Lower lobe of right lung (tissue), 2 donors: ENCODE data around the gene TRIP12. TPM values are rescaled to one million over a fixed set of nuclear protein-coding genes. Genes with fewer than 3 reads are reported as not detected.

Experiments used
- ATAC-seq, 2 donors: fragments of 200-7000 bp; cut with Tn5 transposase; one replicate each; pipeline ENCODE4 v1.9.1; 2020 to 2022; ENCODE audit warnings: mild to moderate bottlenecking in 2 of 2, moderate library complexity in 2 of 2
- DNase-seq: peaks from one replicate; pipeline ENCODE4 v3.0.0-alpha.2; 2020
- H3K27ac ChIP-seq: fragments of 200-600 bp; one replicate; pipeline ENCODE4 v1.8.0; 2022
- H3K27me3 ChIP-seq: fragments of 200-600 bp; one replicate; pipeline ENCODE4 v1.8.0; 2022; ENCODE audit warnings: low read depth
- H3K36me3 ChIP-seq: fragments of 200-600 bp; one replicate; pipeline ENCODE4 v1.8.0; 2022; ENCODE audit warnings: mild to moderate bottlenecking
- H3K4me1 ChIP-seq: fragments of 200-600 bp; one replicate; pipeline ENCODE4 v1.8.0; 2022
- H3K4me3 ChIP-seq: fragments of 200-600 bp; one replicate; pipeline ENCODE4 v1.8.0; 2022; ENCODE audit warnings: mild to moderate bottlenecking
- H3K9me3 ChIP-seq: fragments of 200-600 bp; one replicate; pipeline ENCODE4 v1.8.0; 2022
- intact Hi-C: fragments of 100-400 bp; cut with DNase I; formaldehyde crosslinking; loops from one replicate; pipeline ENCODE4 v1.11.0; 2022
- total RNA-seq: library from RNA; stranded (reverse); fragmentation: NEBNext Ultra II Directional; extraction: Animal tissue kit (Norgen Biotek cat#: 25700); gene quantifications from one replicate; pipeline ENCODE4 v1.2.1, GENCODE V29; 2021
- TF ChIP-seq, protein P1 (sequence below): fragments of 200-600 bp; IDR thresholded peaks from one replicate; pipeline ENCODE4 v1.8.0; 2022; ENCODE audit warnings: antibody characterized with exemption, mild to moderate bottlenecking
- donor health status: DM: no; HTN: yes; CAD: no; lungs with severe emphysema.

The TRIP12 gene
- total RNA-seq, 1 donor from 2014 or later, result 229 TPM

DNA sequence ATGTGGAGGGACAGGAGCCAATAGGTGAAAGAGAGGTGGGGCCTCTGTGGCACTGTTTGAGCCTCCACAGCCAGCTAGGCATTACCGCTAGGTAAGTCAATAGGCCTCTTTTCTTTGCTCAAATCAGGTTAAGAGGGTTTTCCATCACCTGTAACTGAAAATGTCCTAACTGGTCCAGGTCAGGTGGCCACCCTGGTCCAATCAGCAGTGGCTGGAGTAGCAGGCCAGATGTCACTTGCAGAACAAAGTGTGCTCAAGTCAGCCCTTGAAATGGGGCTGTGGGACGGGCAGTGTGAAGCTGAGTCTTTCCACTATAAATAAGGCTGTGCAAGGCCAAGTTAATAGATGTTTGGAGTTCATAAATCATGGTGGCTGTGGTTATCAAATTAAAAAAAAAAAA is 21.4 kb upstream of the TRIP12 start:
- no peaks in the 10 kb centered on the region for H3K27me3 ChIP-seq
- intact Hi-C loops, result no loop called here
- H3K27ac ChIP-seq, result no peak overlapping the region
- TF ChIP-seq, protein P1, sequence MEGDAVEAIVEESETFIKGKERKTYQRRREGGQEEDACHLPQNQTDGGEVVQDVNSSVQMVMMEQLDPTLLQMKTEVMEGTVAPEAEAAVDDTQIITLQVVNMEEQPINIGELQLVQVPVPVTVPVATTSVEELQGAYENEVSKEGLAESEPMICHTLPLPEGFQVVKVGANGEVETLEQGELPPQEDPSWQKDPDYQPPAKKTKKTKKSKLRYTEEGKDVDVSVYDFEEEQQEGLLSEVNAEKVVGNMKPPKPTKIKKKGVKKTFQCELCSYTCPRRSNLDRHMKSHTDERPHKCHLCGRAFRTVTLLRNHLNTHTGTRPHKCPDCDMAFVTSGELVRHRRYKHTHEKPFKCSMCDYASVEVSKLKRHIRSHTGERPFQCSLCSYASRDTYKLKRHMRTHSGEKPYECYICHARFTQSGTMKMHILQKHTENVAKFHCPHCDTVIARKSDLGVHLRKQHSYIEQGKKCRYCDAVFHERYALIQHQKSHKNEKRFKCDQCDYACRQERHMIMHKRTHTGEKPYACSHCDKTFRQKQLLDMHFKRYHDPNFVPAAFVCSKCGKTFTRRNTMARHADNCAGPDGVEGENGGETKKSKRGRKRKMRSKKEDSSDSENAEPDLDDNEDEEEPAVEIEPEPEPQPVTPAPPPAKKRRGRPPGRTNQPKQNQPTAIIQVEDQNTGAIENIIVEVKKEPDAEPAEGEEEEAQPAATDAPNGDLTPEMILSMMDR, result no peak
- H3K36me3 ChIP-seq, result no peaks in the 10 kb centered on the region
- DNase-seq (peak; percentile 23), ATAC-seq (no peak)
- H3K4me1 ChIP-seq, result no peaks in the 10 kb centered on the region
- no peaks in the 10 kb centered on the region for H3K9me3 ChIP-seq
- no peak overlapping the region for H3K4me3 ChIP-seq

DNA sequence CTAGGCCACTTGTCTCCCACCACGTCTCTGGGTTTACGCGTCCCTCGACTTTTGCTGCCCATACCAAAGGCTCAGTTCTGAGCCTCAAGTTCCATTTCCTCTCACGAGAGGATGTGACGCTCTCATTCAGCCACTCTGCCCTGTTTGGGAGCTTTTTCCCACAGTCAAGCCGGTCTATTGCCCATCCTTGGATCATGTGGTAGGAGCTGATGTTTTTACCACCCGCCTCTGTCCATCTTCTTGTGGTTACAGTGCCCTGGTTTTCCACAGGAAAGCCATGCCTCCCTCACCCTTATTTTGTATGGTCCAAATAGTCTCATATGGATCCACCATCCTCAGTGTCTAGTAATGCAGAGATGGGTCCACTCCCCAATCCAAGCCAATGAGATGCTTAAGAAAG is 20.9 kb upstream of the TRIP12 start:
- no peak for ATAC-seq
- no peaks in the 10 kb centered on the region for H3K27me3 ChIP-seq
- TF ChIP-seq, protein P1, result no peak
- DNase-seq, result peak; percentile 17
- no peaks in the 10 kb centered on the region for H3K9me3 ChIP-seq
- no peak overlapping the region for H3K4me3 ChIP-seq
- no peak overlapping the region for H3K27ac ChIP-seq
- intact Hi-C loops, result no loop called here
- H3K4me1 ChIP-seq, result no peaks in the 10 kb centered on the region
- H3K36me3 ChIP-seq, result no peaks in the 10 kb centered on the region

DNA sequence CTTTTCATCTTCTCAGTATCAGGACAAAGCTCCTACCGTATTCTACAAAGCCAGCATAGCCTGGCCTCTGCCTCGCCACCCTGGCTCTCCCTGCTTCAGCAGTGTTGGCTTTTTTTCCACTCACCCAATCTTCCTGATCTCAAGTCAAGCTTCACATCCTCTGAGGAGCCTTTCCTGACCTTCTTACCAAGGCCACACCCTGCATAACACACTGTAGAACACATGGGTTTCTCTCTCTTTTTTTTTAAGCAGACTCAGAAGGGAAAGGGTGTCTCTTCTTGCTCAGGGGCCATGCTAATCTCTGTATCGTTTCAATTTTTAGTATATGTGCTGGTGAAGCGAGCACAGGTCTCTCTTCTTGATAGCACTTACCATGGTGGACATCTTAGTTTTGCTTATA is 15.7 kb upstream of the TRIP12 start:
- ATAC-seq, result no peak
- no peak for DNase-seq

DNA sequence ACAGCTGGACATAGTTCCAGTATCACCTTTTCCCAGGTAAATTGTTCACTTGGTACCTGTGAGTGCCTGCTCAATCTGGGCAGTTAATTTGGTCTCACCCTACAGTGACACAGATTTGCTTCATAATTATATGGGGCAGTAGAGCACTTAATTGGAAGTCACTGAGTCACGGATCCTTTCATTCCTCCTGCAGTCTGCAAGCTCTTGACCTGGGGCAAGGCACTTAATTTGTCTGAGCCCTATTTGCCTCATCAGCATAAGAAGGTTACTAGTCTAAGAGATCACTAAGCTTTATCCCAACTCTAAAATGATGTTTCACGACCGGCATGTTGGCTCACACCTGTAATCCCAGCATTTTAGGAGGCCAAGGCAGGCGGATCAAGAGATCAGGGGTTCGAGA is 9.4 kb upstream of the TRIP12 start:
- TF ChIP-seq, protein P1, result no peak
- intact Hi-C loops, result no loop called here
- Histone ChIP-seq H3K36me3 (no peaks in the 10 kb centered on the region), H3K27me3 (no peaks in the 10 kb centered on the region), H3K27ac (no peak overlapping the region), H3K4me3 (no peak overlapping the region), H3K9me3 (no peaks in the 10 kb centered on the region), H3K4me1 (no peaks in the 10 kb centered on the region)
- DNase-seq (no peak), ATAC-seq (no peak)

More for the DNA sequence above, 15.7 kb upstream of the TRIP12 start:
- H3K4me1 ChIP-seq, result no peaks in the 10 kb centered on the region
- TF ChIP-seq, protein P1, result no peak
- H3K36me3 ChIP-seq, result no peaks in the 10 kb centered on the region
- no peaks in the 10 kb centered on the region for H3K27me3 ChIP-seq
- no peak overlapping the region for H3K4me3 ChIP-seq
- intact Hi-C loops, result no loop called here
- H3K27ac ChIP-seq, result no peak overlapping the region
- H3K9me3 ChIP-seq, result no peaks in the 10 kb centered on the region

DNA sequence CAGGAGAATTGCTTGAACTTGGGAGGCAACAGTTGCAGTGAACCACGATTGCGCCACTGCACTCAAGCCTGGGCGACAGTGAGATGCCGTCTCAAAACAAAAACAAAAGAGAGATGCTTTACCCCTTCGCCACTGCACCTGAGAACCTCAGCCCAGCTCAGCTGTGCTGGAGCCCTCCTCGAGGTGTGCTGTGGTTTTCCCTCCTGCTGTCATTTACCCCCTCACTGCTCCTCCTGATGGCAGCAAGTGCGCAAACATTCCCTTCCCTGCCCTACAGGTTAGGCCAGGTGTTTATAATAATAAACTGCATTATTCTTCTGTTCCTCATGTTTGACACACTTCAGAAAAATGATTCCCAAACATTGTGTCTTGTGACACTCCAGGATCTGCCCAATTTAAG is 8.8 kb upstream of the TRIP12 start:
- H3K36me3 ChIP-seq, result no peaks in the 10 kb centered on the region
- ATAC-seq (no peak), DNase-seq (peak; percentile 16)
- H3K27ac ChIP-seq, result no peak overlapping the region
- no peak overlapping the region for H3K4me3 ChIP-seq
- H3K4me1 ChIP-seq, result no peaks in the 10 kb centered on the region
- intact Hi-C loops, result no loop called here
- TF ChIP-seq, protein P1, result no peak
- no peaks in the 10 kb centered on the region for H3K9me3 ChIP-seq
- H3K27me3 ChIP-seq, result no peaks in the 10 kb centered on the region

DNA sequence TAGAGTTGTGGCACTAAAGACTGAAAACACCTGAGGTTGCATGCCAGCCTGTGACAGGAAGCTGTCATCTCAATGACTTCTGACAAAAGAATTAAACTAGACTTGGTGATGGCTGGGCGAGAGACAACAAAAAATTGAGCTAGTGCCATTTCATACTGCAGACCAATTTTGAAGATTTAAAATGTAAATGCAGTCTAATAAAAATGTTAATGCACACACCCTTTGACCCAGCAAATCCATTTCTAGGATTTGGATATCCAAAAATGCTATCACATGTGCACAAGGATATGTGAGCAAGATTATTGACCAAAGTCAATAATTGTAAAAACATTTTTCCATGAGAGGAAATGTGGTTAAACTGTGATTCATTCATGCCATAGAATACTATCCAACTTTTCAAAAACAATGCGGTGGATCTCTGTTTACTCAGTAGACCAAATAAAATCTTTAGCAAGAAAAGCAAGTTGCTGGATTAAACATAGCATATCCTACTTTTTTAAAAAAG is 6.1 kb upstream of the TRIP12 start:
- TF ChIP-seq, protein P1, result no peak
- no peak for DNase-seq
- no peaks in the 10 kb centered on the region for H3K36me3 ChIP-seq
- peaks cover 9% of the 10 kb centered on the region for H3K4me1 ChIP-seq
- no peaks in the 10 kb centered on the region for H3K27me3 ChIP-seq
- ATAC-seq, result no peak
- intact Hi-C loops, result no loop called here
- no peaks in the 10 kb centered on the region for H3K9me3 ChIP-seq
- no peak overlapping the region for H3K27ac ChIP-seq
- no peak overlapping the region for H3K4me3 ChIP-seq
